HG03103 (cell line): Measurements from ENCODE around the gene GNG5.
"Not testable (repeated sequence)": the region's sequence is repeated elsewhere in the genome, so short reads cannot be mapped to it uniquely, and the experiment has no call there.

Experiments used
- ATAC-seq: cut with Tn5 transposase; IDR thresholded peaks from one replicate; pipeline ENCODE4 v1.9.1; 2021; ENCODE audit warnings: low read depth; ENCODE audit not compliant: unreplicated experiment

GNG5 gene

GRCh38 chr1:84492726-84493125 is 13.7 kb downstream of the GNG5 start:
- no peak for ATAC-seq

DNA sequence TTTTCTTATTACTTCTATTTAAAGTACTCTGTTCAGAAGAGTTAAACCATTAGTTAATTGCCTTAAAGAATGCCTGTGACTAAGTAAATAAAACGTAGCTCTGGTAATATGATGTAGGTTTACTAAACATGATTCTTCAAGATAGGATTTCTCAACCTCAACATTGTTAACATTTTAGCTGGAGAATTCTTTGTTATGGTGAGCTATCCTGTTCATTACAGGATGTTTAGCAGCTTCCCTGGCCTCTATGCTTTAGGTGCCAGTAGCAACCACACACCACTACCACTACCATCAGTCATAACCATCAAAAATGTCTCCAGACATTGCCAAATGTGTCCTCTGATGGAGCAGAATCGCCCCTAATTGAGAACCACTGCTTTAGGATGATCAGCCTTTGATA is 16.6 kb downstream of the GNG5 start:
- no peak for ATAC-seq

DNA sequence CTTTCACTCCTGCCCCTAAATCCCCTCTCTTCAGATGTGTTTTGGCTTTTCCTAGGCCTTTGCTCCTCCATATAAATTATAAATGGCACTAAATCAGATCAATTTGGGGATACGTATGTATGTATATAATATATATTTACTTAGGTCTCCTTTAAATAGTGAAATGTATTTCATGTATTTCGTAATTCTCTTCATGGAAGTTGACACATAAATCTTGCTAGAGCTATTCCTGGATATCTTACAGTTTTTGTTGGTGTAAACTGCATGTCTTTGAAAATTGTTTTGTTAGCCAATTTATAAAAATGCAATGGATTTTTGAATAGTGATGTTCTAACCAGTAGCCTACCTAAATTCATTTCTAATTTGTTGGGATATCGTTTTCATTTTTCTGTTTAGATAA is 18.3 kb downstream of the GNG5 start:
- ATAC-seq, result no peak

DNA sequence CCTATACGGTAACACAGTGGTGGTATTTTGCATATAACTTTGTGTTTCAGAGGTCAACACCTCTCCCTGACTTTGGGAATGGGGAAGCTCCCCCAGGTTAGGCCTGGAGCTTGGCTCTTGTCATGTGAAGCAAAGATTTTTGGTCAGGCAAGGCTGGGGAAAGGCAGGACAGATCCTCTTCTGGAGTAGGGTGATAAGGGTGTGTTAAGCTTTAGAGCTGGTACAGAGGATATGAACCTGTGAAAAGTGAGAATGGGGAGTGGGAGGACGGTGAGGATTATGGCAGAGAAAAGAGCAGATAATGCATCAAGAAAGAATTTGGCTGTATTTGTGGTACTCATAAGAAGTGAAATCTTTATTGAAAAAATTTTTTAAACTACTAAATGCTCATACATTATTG is 25.1 kb downstream of the GNG5 start:
- ATAC-seq, result no peak

DNA sequence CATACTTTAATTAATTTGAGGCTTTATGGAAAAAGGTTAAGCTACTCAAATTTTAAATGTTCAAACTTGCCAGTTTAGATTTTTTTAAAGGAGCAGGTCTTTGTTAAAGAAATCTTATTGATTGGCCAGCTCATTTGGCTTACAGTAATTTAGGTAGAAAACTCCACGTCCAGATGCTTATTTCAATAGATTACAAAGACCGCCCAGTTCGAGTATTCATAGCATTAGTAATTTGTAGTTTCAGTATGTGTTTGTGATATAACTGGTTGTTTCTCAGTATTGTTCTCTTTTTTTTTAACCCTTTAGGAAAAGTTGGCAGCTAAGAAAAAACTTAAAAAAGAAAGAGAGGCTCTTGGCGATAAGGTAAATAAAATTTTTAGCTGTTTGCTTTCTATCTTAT is 25.7 kb downstream of the GNG5 start:
- ATAC-seq, result no peak

GRCh38 chr1:84479998-84480397 is 26.4 kb downstream of the GNG5 start:
- ATAC-seq, result no peak

DNA sequence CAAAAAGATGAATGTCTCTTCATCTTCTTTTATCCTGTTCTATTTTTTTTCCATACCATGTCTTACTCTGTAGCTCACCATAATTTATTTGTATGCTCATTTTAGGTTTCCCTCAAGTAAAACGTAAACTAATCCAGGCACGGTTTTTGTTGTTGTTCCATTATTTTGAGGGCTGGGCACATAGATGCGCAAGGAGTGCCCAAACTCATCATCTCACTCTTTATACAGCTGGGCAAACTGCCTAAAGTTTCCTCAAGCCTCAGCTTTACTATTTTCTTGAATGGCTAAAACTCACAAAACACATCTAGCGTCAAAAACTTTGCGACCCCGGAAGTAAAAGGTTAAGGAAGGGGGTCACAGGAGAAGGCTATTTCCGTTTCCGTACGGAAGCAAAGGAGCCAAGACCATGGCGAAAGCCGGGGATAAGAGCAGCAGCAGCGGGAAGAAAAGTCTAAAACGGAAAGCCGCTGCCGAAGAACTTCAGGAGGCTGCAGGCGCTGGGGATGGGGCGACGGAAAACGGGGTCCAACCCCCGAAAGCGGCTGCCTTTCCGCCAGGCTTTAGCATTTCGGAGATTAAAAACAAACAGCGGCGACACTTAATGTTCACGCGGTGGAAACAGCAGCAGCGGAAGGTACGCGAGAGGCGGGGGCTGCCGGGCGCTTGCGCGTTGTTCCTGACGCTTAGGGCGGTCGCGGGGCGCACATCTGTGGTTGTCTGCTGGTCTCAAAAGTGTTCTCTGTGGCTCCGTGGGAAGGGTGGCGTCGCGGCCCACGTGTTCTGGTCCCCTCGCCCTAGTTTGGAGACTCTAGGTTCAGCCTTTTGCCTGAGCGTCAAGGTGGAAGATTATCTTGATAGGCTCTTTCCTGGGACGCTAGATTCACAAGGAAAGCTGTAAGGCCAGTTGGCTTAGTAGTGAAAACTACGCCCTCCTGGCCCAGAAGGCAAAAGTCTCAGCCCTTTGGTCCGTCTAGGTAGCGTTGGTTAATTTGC is 27.2 kb downstream of the GNG5 start, which contains the start of gene RPF1:
TSS of gene RPF1 (plus strand) at position 391 of the 993 bp plus-strand sequence. CDS start at position 407, 16 bp downstream.
- peak; percentile 91 for ATAC-seq

DNA sequence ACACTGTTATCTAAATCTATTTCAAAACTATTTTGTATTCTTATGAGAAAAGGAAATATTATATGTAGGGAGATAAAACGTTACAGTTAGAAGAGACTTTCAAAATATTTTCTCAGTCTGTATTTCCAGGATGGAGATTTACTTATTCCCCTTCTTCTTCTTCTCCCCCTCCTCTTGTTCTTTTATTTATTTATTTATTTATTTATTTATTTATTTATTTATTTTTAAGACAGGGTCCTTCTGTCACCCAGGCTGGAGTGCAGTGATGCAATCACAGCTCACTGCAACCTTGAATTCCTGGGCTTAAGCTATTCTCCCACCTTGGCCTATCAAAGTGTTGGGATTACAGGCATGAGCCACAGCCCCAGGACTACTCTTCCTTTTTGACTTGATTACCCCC is 30.2 kb downstream of the GNG5 start:
- no peak for ATAC-seq

DNA sequence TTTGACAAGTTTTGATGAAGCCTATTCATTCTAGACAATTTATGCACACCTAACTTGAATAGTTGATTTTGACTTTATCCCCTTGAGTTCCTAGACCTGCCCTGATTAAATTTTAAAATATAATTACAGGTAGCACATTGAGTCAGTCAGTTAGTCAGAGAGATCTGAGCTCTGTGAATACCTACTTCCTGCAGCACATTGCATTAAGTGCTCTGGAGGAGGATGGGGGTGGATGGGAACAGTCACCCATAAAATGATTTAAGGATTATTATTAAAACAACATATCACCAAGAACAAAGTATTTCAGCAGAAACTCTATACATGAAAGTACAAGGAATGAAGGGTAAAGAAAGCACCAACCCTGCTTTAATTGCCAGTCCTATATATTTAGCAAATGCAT is 39.1 kb downstream of the GNG5 start:
- no peak for ATAC-seq

- ATAC-seq, result no peak
These were observed 44.3 kb downstream of the GNG5 start for GRCh38 chr1:84462118-84462517.

GRCh38 chr1:84452436-84452835 is 53.9 kb downstream of the GNG5 start:
- no peak for ATAC-seq

DNA sequence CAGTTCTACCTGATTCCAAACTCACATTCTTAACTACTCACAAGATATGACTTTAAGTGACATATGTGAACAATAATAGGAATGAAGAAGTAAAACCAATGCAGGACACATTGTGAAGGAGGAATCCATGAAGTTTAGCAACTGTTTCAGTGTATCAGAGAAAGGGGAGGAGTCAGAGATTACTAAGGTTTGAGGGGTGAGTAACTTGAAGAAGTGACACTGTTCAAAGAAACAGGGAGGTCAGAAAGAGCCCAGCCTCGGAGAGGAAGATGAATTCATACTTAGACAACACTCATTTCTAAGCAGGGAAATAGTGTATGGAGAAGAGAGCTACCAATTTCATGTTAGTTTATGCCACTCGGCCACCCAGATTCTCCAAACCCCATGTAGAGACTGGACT is 55.5 kb downstream of the GNG5 start:
- ATAC-seq, result no peak

DNA sequence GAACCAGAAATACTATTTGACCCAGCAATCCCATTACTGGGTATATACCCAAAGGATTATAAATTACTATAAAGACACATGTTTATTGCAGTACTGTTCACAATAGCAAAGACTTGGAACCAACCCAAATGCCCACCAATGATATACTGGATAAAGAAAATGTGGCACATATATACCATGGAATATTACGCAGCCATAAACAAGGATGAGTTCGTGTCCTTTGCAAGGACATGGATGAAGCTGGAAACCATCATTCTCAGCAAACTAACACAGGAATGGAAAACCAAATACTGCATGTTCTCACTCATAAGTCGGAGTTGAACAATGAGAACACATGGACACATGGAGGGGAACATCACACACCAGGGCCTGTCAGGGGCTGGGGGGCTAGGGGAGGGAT is 57.7 kb downstream of the GNG5 start:
- ATAC-seq, result not testable (repeated sequence)
